ENCODE results near the gene FGF10. TPM values are rescaled to one million over a fixed set of nuclear protein-coding genes. Genes with fewer than 3 reads are reported as not detected.

FGF10 gene
- total and polyA plus RNA-seq, 2 donors from 2014 or later = 0.19 to 6.3 TPM

GRCh38 chr5:44384816-44385215 lies 4.4 kb downstream of the FGF10 start:
- Histone ChIP-seq H3K9ac (ENCODE audit: low read length in 3 of 3) (no peak overlapping the region), H3K36me3 (ENCODE audit: control insufficient read depth in 2 of 3, insufficient read depth in 3 of 3, low read length in 3 of 3) (no peaks in the 10 kb centered on the region), H3K4me1 (ENCODE audit: control insufficient read depth in 2 of 3, insufficient read depth in 2 of 3, low read depth in 1 of 3, low read length in 3 of 3) (peaks cover 0 to 5% (median 0%) of the 10 kb centered on the region in 3 donors), H3K4me3 (ENCODE audit: low read length in 3 of 3) (no peak overlapping the region), H3K27me3 (ENCODE audit: control insufficient read depth, insufficient read depth, low read length) (no peaks in the 10 kb centered on the region), H3K27ac (ENCODE audit: low read depth in 2 of 2, low read length in 2 of 2) (no peak overlapping the region), H3K9me3 (ENCODE audit: control insufficient read depth in 2 of 3, insufficient read depth in 1 of 3, low read length in 3 of 3) (no peaks in the 10 kb centered on the region)
- intact Hi-C loops (cut with DNase I) = no loop called here
- DNase-seq (peak in 1 of 5 donors; percentile 20), FAIRE-seq (no peak)
- TF ChIP-seq CTCF (IDR thresholded peaks at IDR 0.05; ENCODE audit: borderline replicate concordance, extremely low read depth, insufficient read depth) = no peak

- FAIRE-seq (no peak), DNase-seq (peak in 2 of 5 donors; percentile 16 to 65)
- H3K4me3 ChIP-seq (ENCODE audit: low read length in 3 of 3) = no peak overlapping the region
- H3K27me3 ChIP-seq (ENCODE audit: control insufficient read depth, insufficient read depth, low read length) = no peaks in the 10 kb centered on the region
- H3K9me3 ChIP-seq (ENCODE audit: control insufficient read depth in 2 of 3, insufficient read depth in 1 of 3, low read length in 3 of 3) = no peaks in the 10 kb centered on the region
- H3K4me1 ChIP-seq (ENCODE audit: control insufficient read depth in 2 of 3, insufficient read depth in 2 of 3, low read depth in 1 of 3, low read length in 3 of 3) = no peaks in the 10 kb centered on the region
- intact Hi-C loops (cut with DNase I) = no loop called here
- no peak overlapping the region for H3K27ac ChIP-seq (ENCODE audit: low read depth in 2 of 2, low read length in 2 of 2)
- H3K9ac ChIP-seq (ENCODE audit: low read length in 3 of 3) = no peak overlapping the region
- H3K36me3 ChIP-seq (ENCODE audit: control insufficient read depth in 2 of 3, insufficient read depth in 3 of 3, low read length in 3 of 3) = no peaks in the 10 kb centered on the region
- TF ChIP-seq CTCF (IDR thresholded peaks at IDR 0.05; ENCODE audit: borderline replicate concordance, extremely low read depth, insufficient read depth) = no peak
Measured at GRCh38 chr5:44382894-44383293, 6.3 kb downstream of the FGF10 start.

GRCh38 chr5:44377057-44377456 lies 12.2 kb downstream of the FGF10 start:
- no peak overlapping the region for H3K27ac ChIP-seq (ENCODE audit: low read depth in 2 of 2, low read length in 2 of 2)
- FAIRE-seq (no peak), DNase-seq (no peak)
- no peaks in the 10 kb centered on the region for H3K27me3 ChIP-seq (ENCODE audit: control insufficient read depth, insufficient read depth, low read length)
- no peak overlapping the region for H3K4me3 ChIP-seq (ENCODE audit: low read length in 3 of 3)
- H3K36me3 ChIP-seq (ENCODE audit: control insufficient read depth in 2 of 3, insufficient read depth in 3 of 3, low read length in 3 of 3) = no peaks in the 10 kb centered on the region
- intact Hi-C loops (cut with DNase I) = no loop called here
- H3K4me1 ChIP-seq (ENCODE audit: control insufficient read depth in 2 of 3, insufficient read depth in 2 of 3, low read depth in 1 of 3, low read length in 3 of 3) = no peaks in the 10 kb centered on the region
- no peaks in the 10 kb centered on the region for H3K9me3 ChIP-seq (ENCODE audit: control insufficient read depth in 2 of 3, insufficient read depth in 1 of 3, low read length in 3 of 3)
- H3K9ac ChIP-seq (ENCODE audit: low read length in 3 of 3) = no peak overlapping the region
- no peak for TF ChIP-seq CTCF (IDR thresholded peaks at IDR 0.05; ENCODE audit: borderline replicate concordance, extremely low read depth, insufficient read depth)

GRCh38 chr5:44372028-44372427 lies 17.2 kb downstream of the FGF10 start:
- no peak for DNase-seq
- H3K4me3 ChIP-seq (ENCODE audit: low read length in 3 of 3) = no peak overlapping the region
- TF ChIP-seq CTCF (IDR thresholded peaks at IDR 0.05; ENCODE audit: borderline replicate concordance, extremely low read depth, insufficient read depth) = no peak
- no peak overlapping the region for H3K27ac ChIP-seq (ENCODE audit: low read depth in 2 of 2, low read length in 2 of 2)
- no peaks in the 10 kb centered on the region for H3K27me3 ChIP-seq (ENCODE audit: control insufficient read depth, insufficient read depth, low read length)
- no peaks in the 10 kb centered on the region for H3K36me3 ChIP-seq (ENCODE audit: control insufficient read depth in 2 of 3, insufficient read depth in 3 of 3, low read length in 3 of 3)
- no peaks in the 10 kb centered on the region for H3K9me3 ChIP-seq (ENCODE audit: control insufficient read depth in 2 of 3, insufficient read depth in 1 of 3, low read length in 3 of 3)
- no peak for FAIRE-seq
- intact Hi-C loops (cut with DNase I) = no loop called here
- H3K4me1 ChIP-seq (ENCODE audit: control insufficient read depth in 2 of 3, insufficient read depth in 2 of 3, low read depth in 1 of 3, low read length in 3 of 3) = no peaks in the 10 kb centered on the region
- no peak overlapping the region for H3K9ac ChIP-seq (ENCODE audit: low read length in 3 of 3)
